Heart right ventricle (tissue), 16 donors: ENCODE measurements around the gene IRX5. TPM values are rescaled to one million over a fixed set of nuclear protein-coding genes. Genes with fewer than 3 reads are reported as not detected.

ENCODE experiments used
- ATAC-seq, 8 donors: fragments of 200-7000 bp; cut with Tn5 transposase; one replicate each; pipeline ENCODE4 v1.9.1; 2020; ENCODE audit warnings: mild to moderate bottlenecking in 8 of 8, moderate library complexity in 8 of 8, moderate number of reproducible peaks in 1 of 8
- DNase-seq, 2 donors: peaks; one replicate each; pipeline ENCODE4 v3.0.0-alpha.2; 2020
- H3K27ac ChIP-seq, 10 donors: fragments of 200-600 bp; sonication (generic) in 2 of 10; one replicate each; pipeline versions ENCODE4 v1.5.0 to v1.8.0; 2020 to 2022; ENCODE audit warnings: mild to moderate bottlenecking in 3 of 10
- H3K27me3 ChIP-seq, 7 donors: fragments of 200-600 bp; one replicate each; pipeline ENCODE4 v1.8.0; 2021 to 2022; ENCODE audit warnings: mild to moderate bottlenecking in 2 of 7
- H3K36me3 ChIP-seq, 9 donors: fragments of 200-600 bp; sonication (generic) in 1 of 9; one replicate each; pipeline versions ENCODE4 v1.5.0 to v1.8.0; 2020 to 2022; ENCODE audit warnings: mild to moderate bottlenecking in 2 of 9
- H3K4me1 ChIP-seq, 9 donors: fragments of 200-600 bp; sonication (generic) in 1 of 9; one replicate each; pipeline versions ENCODE4 v1.5.0 to v1.8.0; 2020 to 2022; ENCODE audit warnings: mild to moderate bottlenecking in 4 of 9
- H3K4me3 ChIP-seq, 10 donors: fragments of 200-600 bp; sonication (generic) in 2 of 10; one replicate each; pipeline versions ENCODE4 v1.5.0 to v1.8.0; 2020 to 2022; ENCODE audit warnings: mild to moderate bottlenecking in 7 of 10, moderate library complexity in 2 of 10
- H3K9me3 ChIP-seq, 11 donors: fragments of 200-600 bp in 10 of 11; sonication (generic) in 2 of 11; one replicate each; pipeline versions ENCODE4 v1.5.0 to v1.8.0; 2013 to 2022; ENCODE audit warnings: mild to moderate bottlenecking in 2 of 11, control low read depth in 1 of 11, moderate library complexity in 1 of 11
- WGBS, 2 donors: extraction: QIAGEN DNeasy Blood & Tissue Kit; methylation state at CpG; one replicate each; pipeline ENCODE4 v1.1.7; 2013; ENCODE audit warnings: inconsistent platforms in 1 of 2; 5-methylcytosine and 5-hydroxymethylcytosine counted together
- intact Hi-C, 10 donors: fragments of 100-400 bp; cut with DNase I; formaldehyde crosslinking; loops; one replicate each; pipeline versions ENCODE4 v1.11.1 to v1.14.2; 2022
- polyA plus RNA-seq, 2 donors: library from polyadenylated mRNA; stranded (reverse); fragments of 200-250 nt; gene quantifications; one replicate each; pipeline ENCODE4 v1.2.3, GENCODE V29; 2013
- total RNA-seq, 10 donors: library from RNA; stranded (reverse); fragmentation: NEBNext Ultra II Directional in 3 of 10; extraction: Animal tissue kit (Norgen Biotek cat#: 25700) in 3 of 10; gene quantifications; one replicate each; pipeline versions ENCODE4 v1.2.1 to v1.2.4, GENCODE V29; 2021 to 2023
- TF ChIP-seq, protein P1 (sequence below), 9 donors: fragments of 200-600 bp; sonication (generic) in 2 of 9; IDR thresholded peaks; one replicate each; pipeline versions ENCODE4 v1.5.0 to v1.8.0; 2021 to 2022; ENCODE audit warnings: antibody characterized with exemption in 9 of 9, mild to moderate bottlenecking in 5 of 9, moderate library complexity in 1 of 9
- donor health status: Arrhythmogenic right ventricular cardiomyopathy.
- donor health status: ischemic (EF 13 %, LVEDD 7.1; RV severe dilation, severe dysfunction).
- donor health status: healthy with polysubstance abuse.
- donor health status: DM: no; HTN: yes; CAD: no.
- donor health status: DM: no; HTN: no; CAD: no.
- donor health status: ischemic (EF 25% LVEDD 6.9; RV normal size, moderate dysfunction).
- donor health status: ischemic (EF 25% LVEDD 5.7; RV mildly dilated, moderate dysfunction).
- donor health status: healthy.
- donor health status: DM: yes; HTN: yes; CAD: no.
- donor health status: Ischemic cardiomyopathy.
- donor health status: ischemic (EF 35%, LVEDD 5.7; RV mildly dilated, moderate dysfunction).
- donor health status: nonischemic (EF 11% LVEDD 7.7; RV severe dilation, severe dysfunction).
- donor health status: DM: yes; HTN: yes; CAD: no.
- donor health status: PGD.
- donor health status: ischemic (EF 29% LVEDD 5.4; RV normal size, mild dysfunction).
- donor health status: nonischemic (EF 23%, LVEDD 6.1; RV moderate dilation, normal function).

Gene IRX5
- total and polyA plus RNA-seq, 12 donors: 3.7 to 39.8 (median 22.9) TPM

DNA sequence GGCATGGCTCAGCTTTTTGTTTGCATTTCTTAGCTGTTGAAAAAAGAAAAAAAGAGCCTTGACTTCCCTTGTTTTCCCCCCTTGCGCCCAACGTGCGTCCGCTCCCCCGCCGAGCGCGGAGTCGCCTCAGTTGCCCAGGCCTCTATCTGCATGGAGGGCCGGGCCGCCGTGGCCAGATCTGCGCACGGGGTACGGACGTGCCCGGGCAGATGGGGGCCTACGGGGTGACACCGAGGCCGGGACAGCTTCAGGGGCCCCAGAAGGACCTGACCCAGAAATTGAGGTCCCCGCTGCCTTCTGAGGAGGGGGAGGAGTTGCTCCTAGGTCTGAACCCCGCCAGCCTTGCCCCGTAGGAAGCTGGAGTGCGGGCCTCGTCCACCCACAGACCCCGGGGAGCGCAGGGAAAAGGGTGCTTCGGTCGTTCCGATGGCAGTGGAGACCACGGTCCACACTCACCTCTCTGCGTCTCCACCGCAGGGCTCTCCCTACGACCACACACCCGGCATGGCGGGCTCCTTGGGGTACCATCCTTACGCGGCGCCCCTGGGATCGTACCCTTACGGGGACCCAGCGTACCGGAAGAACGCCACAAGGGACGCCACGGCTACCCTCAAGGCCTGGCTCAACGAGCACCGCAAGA lies 1.5 kb downstream of the IRX5 start:
- Histone ChIP-seq H3K9me3 (no peaks in the 10 kb centered on the region), H3K36me3 (peaks cover 0 to 14% (median 0%) of the 10 kb centered on the region in 9 donors), H3K27ac (peak overlapping the region in 9 of 10 donors; percentile 68 to 96 (median 86)), H3K4me3 (peak overlapping the region; percentile 58 to 90 (median 74)), H3K4me1 (peaks cover 3 to 51% (median 39%) of the 10 kb centered on the region in 9 donors), H3K27me3 (peaks cover 0 to 93% (median 52%) of the 10 kb centered on the region in 7 donors)
- intact Hi-C loops: loop anchor here in 9 of 10 donors (5.0 to 10.0 kb wide), 10 partner anchors 297 to 1157 kb away; partner anchors contain the start of genes IRX3 (in 2 of the 9) and IRX6 (in 2 of the 9)
- DNase-seq (no peak), ATAC-seq (no peak)
- TF ChIP-seq, protein P1, sequence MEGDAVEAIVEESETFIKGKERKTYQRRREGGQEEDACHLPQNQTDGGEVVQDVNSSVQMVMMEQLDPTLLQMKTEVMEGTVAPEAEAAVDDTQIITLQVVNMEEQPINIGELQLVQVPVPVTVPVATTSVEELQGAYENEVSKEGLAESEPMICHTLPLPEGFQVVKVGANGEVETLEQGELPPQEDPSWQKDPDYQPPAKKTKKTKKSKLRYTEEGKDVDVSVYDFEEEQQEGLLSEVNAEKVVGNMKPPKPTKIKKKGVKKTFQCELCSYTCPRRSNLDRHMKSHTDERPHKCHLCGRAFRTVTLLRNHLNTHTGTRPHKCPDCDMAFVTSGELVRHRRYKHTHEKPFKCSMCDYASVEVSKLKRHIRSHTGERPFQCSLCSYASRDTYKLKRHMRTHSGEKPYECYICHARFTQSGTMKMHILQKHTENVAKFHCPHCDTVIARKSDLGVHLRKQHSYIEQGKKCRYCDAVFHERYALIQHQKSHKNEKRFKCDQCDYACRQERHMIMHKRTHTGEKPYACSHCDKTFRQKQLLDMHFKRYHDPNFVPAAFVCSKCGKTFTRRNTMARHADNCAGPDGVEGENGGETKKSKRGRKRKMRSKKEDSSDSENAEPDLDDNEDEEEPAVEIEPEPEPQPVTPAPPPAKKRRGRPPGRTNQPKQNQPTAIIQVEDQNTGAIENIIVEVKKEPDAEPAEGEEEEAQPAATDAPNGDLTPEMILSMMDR (IDR thresholded peaks at IDR 0.05): no peak
- WGBS, 2 donors: 14 to 15% methylated on average over 48 of the region's 48 CpGs

- Histone ChIP-seq H3K9me3 (no peaks in the 10 kb centered on the region), H3K27me3 (peaks cover 0 to 93% (median 58%) of the 10 kb centered on the region in 7 donors), H3K27ac (peak overlapping the region in 9 of 10 donors; percentile 36 to 96 (median 86)), H3K36me3 (peaks cover 0 to 14% (median 0%) of the 10 kb centered on the region in 9 donors), H3K4me1 (peaks cover 3 to 53% (median 46%) of the 10 kb centered on the region in 9 donors), H3K4me3 (peak overlapping the region in 9 of 10 donors; percentile 58 to 90 (median 78))
- ATAC-seq (no peak), DNase-seq (peak in 1 of 2 donors; percentile 27)
- TF ChIP-seq, protein P1 (IDR thresholded peaks at IDR 0.05): peak in 1 of 9 donors; percentile 16
- intact Hi-C loops: loop anchor here in 9 of 10 donors (5.0 to 10.0 kb wide), 10 partner anchors 298 to 1158 kb away; partner anchors contain the start of genes IRX3 (in 2 of the 9) and IRX6 (in 2 of the 9)
- WGBS, 2 donors: 18 to 19% methylated on average over 52 of the region's 52 CpGs
Observed at GRCh38 chr16:54932737-54933254, 2.1 kb downstream of the IRX5 start.

DNA sequence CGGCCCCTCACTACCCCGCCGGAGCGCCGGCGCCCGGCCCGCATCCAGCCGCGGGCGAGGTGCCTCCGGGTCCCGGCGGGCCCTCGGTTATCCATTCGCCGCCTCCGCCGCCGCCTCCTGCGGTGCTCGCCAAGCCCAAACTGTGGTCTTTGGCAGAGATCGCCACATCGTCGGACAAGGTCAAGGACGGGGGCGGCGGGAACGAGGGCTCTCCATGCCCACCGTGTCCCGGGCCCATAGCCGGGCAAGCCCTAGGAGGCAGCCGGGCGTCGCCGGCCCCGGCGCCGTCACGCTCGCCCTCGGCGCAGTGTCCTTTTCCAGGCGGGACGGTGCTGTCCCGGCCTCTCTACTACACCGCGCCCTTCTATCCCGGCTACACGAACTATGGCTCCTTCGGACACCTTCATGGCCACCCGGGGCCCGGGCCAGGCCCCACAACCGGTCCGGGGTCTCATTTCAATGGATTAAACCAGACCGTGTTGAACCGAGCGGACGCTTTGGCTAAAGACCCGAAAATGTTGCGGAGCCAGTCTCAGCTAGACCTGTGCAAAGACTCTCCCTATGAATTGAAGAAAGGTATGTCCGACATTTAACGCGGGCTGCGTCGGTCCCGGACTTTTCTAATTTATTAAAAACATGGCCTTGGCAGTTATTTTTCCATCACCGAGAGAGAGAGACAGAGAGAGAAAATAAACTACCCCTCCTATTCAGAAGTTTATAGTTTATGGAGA lies 2.8 kb downstream of the IRX5 start:
- Histone ChIP-seq H3K9me3 (no peaks in the 10 kb centered on the region), H3K4me1 (peaks cover 3 to 56% (median 51%) of the 10 kb centered on the region in 9 donors)
- 33 to 44% methylated on average over 65 to 68 of the region's 68 CpGs for WGBS, 2 donors

More for the DNA sequence above, 2.8 kb downstream of the IRX5 start:
- Histone ChIP-seq H3K4me3 (peak overlapping the region in 9 of 10 donors; percentile 29 to 90 (median 78)), H3K36me3 (peaks cover 0 to 14% (median 0%) of the 10 kb centered on the region in 9 donors), H3K27ac (peak overlapping the region in 8 of 10 donors; percentile 36 to 96 (median 88)), H3K27me3 (peaks cover 0 to 93% (median 65%) of the 10 kb centered on the region in 7 donors)
- TF ChIP-seq, protein P1 (IDR thresholded peaks at IDR 0.05): no peak
- DNase-seq (no peak), ATAC-seq (no peak)
- intact Hi-C loops: loop anchor here in 9 of 10 donors (5.0 to 10.0 kb wide), 10 partner anchors 299 to 1159 kb away; partner anchors contain the start of genes IRX3 (in 2 of the 9) and IRX6 (in 2 of the 9)
